MM.1S (cell line): ENCODE measurements around the gene FCRL2.
A peak's percentile ranks its signal among the peaks of the same experiment; 100 is the strongest.

Experiments used
- DNase-seq: peaks from one replicate; pipeline ENCODE4 v3.0.0-alpha.2; 2015
- H2AFZ ChIP-seq: fragments of 300-600 bp; sonication (generic); 2 replicates; pipeline ENCODE4 v1.6.0; 2016; ENCODE audit warnings: antibody characterized with exemption, low read length
- H3F3A ChIP-seq: fragments of 300-600 bp; sonication (generic); 2 replicates; pipeline ENCODE4 v1.6.1; 2016; ENCODE audit warnings: mild to moderate bottlenecking, antibody characterized with exemption, low read length, moderate library complexity, mixed read lengths; ENCODE audit not compliant: insufficient read depth
- H3K27ac ChIP-seq: fragments of 300-600 bp; sonication (generic); 2 replicates; pipeline ENCODE4 v1.5.1; 2016; ENCODE audit warnings: mild to moderate bottlenecking, low read length
- H3K27me3 ChIP-seq: fragments of 300-600 bp; sonication (generic); replicated peaks from 2 replicates; pipeline ENCODE4 v1.6.0; 2016; ENCODE audit warnings: low read length; ENCODE audit not compliant: insufficient read depth
- H3K36me3 ChIP-seq: fragments of 300-600 bp; sonication (generic); replicated peaks from 2 replicates; pipeline ENCODE4 v1.6.1; 2016; ENCODE audit warnings: mild to moderate bottlenecking, low read length, mixed read lengths; ENCODE audit not compliant: insufficient read depth
- H3K4me1 ChIP-seq: fragments of 300-600 bp; sonication (generic); 2 replicates; pipeline ENCODE4 v1.6.1; 2016; ENCODE audit warnings: low read length, mixed read lengths
- H3K4me2 ChIP-seq: fragments of 300-600 bp; sonication (generic); 2 replicates; pipeline ENCODE4 v1.6.0; 2016; ENCODE audit warnings: low read depth, low read length
- H3K4me3 ChIP-seq: fragments of 300-600 bp; sonication (generic); 2 replicates; pipeline ENCODE4 v1.5.1; 2016; ENCODE audit warnings: low read length, mixed read lengths
- H3K79me2 ChIP-seq: fragments of 300-600 bp; sonication (generic); 2 replicates; pipeline ENCODE4 v1.6.1; 2016; ENCODE audit warnings: mixed run types, low read length, mixed read lengths
- H3K9ac ChIP-seq: fragments of 300-600 bp; sonication (generic); 2 replicates; pipeline ENCODE4 v1.6.1; 2016; ENCODE audit warnings: low read length, mixed read lengths
- H3K9me2 ChIP-seq: fragments of 300-600 bp; sonication (generic); replicated peaks from 2 replicates; pipeline ENCODE4 v1.6.1; 2016; ENCODE audit warnings: mild to moderate bottlenecking, low read length, mixed read lengths; ENCODE audit not compliant: insufficient read depth
- H3K9me3 ChIP-seq: fragments of 300-600 bp; sonication (generic); replicated peaks from 2 replicates; pipeline ENCODE4 v1.6.1; 2016; ENCODE audit warnings: mild to moderate bottlenecking, low read length, mixed read lengths; ENCODE audit not compliant: insufficient read depth
- H4K20me1 ChIP-seq: fragments of 300-600 bp; sonication (generic); 2 replicates; pipeline ENCODE4 v1.6.1; 2016; ENCODE audit warnings: mild to moderate bottlenecking, low read length, moderate library complexity, mixed read lengths; ENCODE audit not compliant: insufficient read depth
- EZH2 ChIP-seq: fragments of 300-600 bp; sonication (generic); optimal IDR thresholded peaks from 2 replicates; pipeline ENCODE3; 2017; ENCODE audit warnings: low read depth, mild to moderate bottlenecking, antibody characterized with exemption, low read length, mixed read lengths
- EZH2phosphoT487 ChIP-seq: fragments of 300-600 bp; sonication (generic); IDR thresholded peaks from 2 replicates; pipeline ENCODE4 v1.6.1; 2018; ENCODE audit warnings: antibody characterized with exemption, low read length
- TF ChIP-seq, protein P1 (sequence below): fragments of 300-600 bp; sonication (generic); IDR thresholded peaks from 2 replicates; pipeline ENCODE4 v1.5.1; 2016; ENCODE audit warnings: antibody characterized with exemption, low read length, mixed read lengths

The FCRL2 gene

GRCh38 chr1:157753611-157754010 lies 23.3 kb downstream of the FCRL2 start:
- TF ChIP-seq EZH2phosphoT487 (no peak), EZH2 (no peak)
- TF ChIP-seq, protein P1, sequence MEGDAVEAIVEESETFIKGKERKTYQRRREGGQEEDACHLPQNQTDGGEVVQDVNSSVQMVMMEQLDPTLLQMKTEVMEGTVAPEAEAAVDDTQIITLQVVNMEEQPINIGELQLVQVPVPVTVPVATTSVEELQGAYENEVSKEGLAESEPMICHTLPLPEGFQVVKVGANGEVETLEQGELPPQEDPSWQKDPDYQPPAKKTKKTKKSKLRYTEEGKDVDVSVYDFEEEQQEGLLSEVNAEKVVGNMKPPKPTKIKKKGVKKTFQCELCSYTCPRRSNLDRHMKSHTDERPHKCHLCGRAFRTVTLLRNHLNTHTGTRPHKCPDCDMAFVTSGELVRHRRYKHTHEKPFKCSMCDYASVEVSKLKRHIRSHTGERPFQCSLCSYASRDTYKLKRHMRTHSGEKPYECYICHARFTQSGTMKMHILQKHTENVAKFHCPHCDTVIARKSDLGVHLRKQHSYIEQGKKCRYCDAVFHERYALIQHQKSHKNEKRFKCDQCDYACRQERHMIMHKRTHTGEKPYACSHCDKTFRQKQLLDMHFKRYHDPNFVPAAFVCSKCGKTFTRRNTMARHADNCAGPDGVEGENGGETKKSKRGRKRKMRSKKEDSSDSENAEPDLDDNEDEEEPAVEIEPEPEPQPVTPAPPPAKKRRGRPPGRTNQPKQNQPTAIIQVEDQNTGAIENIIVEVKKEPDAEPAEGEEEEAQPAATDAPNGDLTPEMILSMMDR, result no peak
- Histone ChIP-seq H3K36me3 (no peaks in the 10 kb centered on the region), H3K4me1 (no peaks in the 10 kb centered on the region), H3F3A (no peaks in the 10 kb centered on the region), H3K9me3 (no peaks in the 10 kb centered on the region), H3K4me2 (no peak overlapping the region), H3K27ac (no peak overlapping the region), H3K4me3 (no peak overlapping the region), H2AFZ (no peak overlapping the region), H4K20me1 (no peaks in the 10 kb centered on the region), H3K9ac (no peak overlapping the region), H3K9me2 (no peaks in the 10 kb centered on the region), H3K27me3 (no peaks in the 10 kb centered on the region), H3K79me2 (no peaks in the 10 kb centered on the region)
- DNase-seq, result no peak

GRCh38 chr1:157751283-157751682 lies 25.6 kb downstream of the FCRL2 start:
- no peaks in the 10 kb centered on the region for H4K20me1 ChIP-seq
- H2AFZ ChIP-seq, result no peak overlapping the region
- no peak overlapping the region for H3K9ac ChIP-seq
- H3K79me2 ChIP-seq, result no peaks in the 10 kb centered on the region
- DNase-seq, result no peak
- no peaks in the 10 kb centered on the region for H3K36me3 ChIP-seq
- H3K27me3 ChIP-seq, result no peaks in the 10 kb centered on the region
- no peaks in the 10 kb centered on the region for H3K4me1 ChIP-seq
- no peaks in the 10 kb centered on the region for H3K9me2 ChIP-seq
- H3K27ac ChIP-seq, result no peak overlapping the region
- no peak overlapping the region for H3K4me3 ChIP-seq
- no peaks in the 10 kb centered on the region for H3K9me3 ChIP-seq
- H3F3A ChIP-seq, result no peaks in the 10 kb centered on the region
- TF ChIP-seq, protein P1, result peak; percentile 14; the same call in 1 of the 2 replicates
- TF ChIP-seq EZH2phosphoT487, result no peak
- no peak overlapping the region for H3K4me2 ChIP-seq

DNA sequence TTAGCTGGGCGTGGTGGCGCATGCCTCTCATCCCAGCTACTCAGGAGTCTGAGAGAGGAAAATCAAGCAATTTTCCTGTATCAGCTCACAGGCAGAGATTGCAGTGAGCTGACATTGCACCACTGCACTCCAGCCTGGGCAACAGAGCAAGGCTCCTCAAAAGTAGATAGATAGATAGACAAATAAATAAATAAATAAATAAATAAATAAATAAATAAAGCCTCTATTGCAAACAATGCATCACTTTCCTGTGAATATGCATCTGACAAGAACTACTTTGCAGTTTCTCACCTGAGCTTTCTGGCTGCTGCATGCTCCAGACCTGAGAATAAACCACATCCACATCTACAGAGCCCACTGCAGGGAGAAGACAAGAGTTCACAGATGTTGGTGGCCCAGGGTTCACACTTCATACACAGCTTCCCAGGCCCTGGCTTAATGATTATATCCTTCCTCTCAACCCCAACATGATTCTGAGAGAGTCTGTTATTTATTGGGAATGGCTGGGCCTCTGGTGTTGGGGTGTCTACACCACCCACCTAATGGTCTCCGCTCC lies 28.6 kb downstream of the FCRL2 start:
- H3K36me3 ChIP-seq, result no peaks in the 10 kb centered on the region
- H3K79me2 ChIP-seq, result no peaks in the 10 kb centered on the region
- TF ChIP-seq EZH2phosphoT487 (no peak), EZH2 (no peak)
- TF ChIP-seq, protein P1, result no peak
- H3K27ac ChIP-seq, result no peak overlapping the region
- no peak overlapping the region for H2AFZ ChIP-seq
- no peaks in the 10 kb centered on the region for H3K9me3 ChIP-seq
- no peak overlapping the region for H3K4me2 ChIP-seq
- H3K4me3 ChIP-seq, result no peak overlapping the region
- H4K20me1 ChIP-seq, result no peaks in the 10 kb centered on the region
- H3K27me3 ChIP-seq, result no peaks in the 10 kb centered on the region
- H3K9me2 ChIP-seq, result no peaks in the 10 kb centered on the region
- DNase-seq, result no peak
- H3F3A ChIP-seq, result no peaks in the 10 kb centered on the region
- H3K4me1 ChIP-seq, result no peaks in the 10 kb centered on the region
- H3K9ac ChIP-seq, result no peak overlapping the region
